ENCODE data around the gene ALDH1L2.

- TF ChIP-seq CTCF (IDR thresholded peaks at IDR 0.05; ENCODE audit: low read length), result no peak
- TF ChIP-seq EZH2 (IDR thresholded peaks at IDR 0.05; ENCODE audit: borderline replicate concordance, low read length), result no peak
Measured at GRCh38 chr12:105099356-105099755, 15.1 kb upstream of the ALDH1L2 start.
